ENCODE measurements around the gene BMS1. TPM values are rescaled to one million over a fixed set of nuclear protein-coding genes. Genes with fewer than 3 reads are reported as not detected.

Gene BMS1
- total and polyA plus RNA-seq, 2 of the 8 experiments (the other 6 are each of a cell fraction or from before 2014, with no cell fraction given): 3.7 to 34.6 TPM

DNA sequence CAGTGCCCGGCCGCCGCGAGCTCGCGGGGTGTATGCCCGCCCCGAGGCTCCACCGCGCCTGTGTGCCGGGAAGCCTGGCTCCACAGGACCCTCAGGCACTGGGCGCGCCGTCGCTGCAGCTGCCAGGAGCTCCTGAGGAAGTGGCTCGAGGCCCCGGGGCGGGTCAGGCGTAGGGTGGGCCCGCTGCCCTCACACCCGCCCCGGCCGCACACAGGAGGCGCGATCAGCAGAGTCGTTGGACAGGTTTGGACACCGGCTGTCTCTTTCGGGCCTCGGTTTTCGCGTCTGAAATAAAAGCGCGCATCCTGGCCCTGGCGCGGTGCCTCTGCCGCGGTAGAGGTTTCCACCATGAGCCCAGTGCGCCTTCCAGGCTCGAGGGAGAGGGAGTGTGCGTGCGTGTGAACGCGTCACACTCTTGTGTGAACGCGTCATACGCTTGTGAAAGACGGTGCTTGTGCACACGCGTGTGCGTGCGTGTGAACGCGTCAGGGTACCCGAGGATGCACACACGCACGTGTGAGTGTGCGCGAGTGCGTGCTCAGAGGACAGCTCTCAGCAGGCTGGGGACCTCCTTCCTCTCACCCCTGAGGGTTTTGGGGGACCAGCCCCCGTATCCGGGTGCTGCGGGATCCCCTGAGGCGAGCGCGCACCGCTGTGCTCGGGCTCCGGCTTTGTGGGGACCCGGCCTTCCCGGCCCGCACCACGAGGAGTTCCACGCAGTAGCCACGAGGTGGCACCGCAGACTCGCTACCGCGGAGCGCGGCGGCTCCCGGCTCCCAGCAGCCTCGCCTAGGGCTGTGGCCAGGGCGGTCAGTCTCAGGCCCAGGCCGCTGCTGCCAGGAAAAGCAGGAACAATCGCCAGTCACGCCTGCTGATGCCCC is 83.8 kb downstream of the BMS1 start:
- Histone ChIP-seq H2AFZ (ENCODE audit: low read length) (0 out of 2 replicates have a peak overlapping the region, but pooled peaks have one; percentile 35), H3K56ac (replicated peaks; ENCODE audit: insufficient read length, low read depth, low read length) (no peak overlapping the region), H3K23me2 (ENCODE audit: low read depth, low read length) (0 out of 2 replicates have a peak, but pooled peaks cover 3% of the 10 kb centered on the region), H2AK5ac (ENCODE audit: low read depth, low read length) (0 out of 2 replicates have a peak overlapping the region, but pooled peaks have one; percentile 41), H2BK15ac (ENCODE audit: low read length) (peak overlapping the region; percentile 46; the same call in 1 of the 2 replicates), H3K4ac (replicated peaks; ENCODE audit: insufficient read length, low read depth, low read length) (no peak overlapping the region), H3K9ac (replicated peaks in 1 of 4; ENCODE audit: extremely low read depth in 1 of 4, low read depth in 3 of 4, low read length in 3 of 4) (no peak overlapping the region), H3K23ac (ENCODE audit: insufficient read length) (no peak overlapping the region), H3K4me3 (ENCODE audit: extremely low read depth in 1 of 4, insufficient read depth in 2 of 4, low read depth in 3 of 4, low read length in 4 of 4) (peak overlapping the region; percentile 8 to 48 (median 16); a peak in 5 of 8 replicates), H3K27me3 (replicated peaks in 1 of 4; ENCODE audit: control insufficient read depth in 3 of 4, extremely low read depth in 1 of 4, insufficient read depth in 3 of 4, low read length in 3 of 4) (peaks cover 0 to 17% (median 12%) of the 10 kb centered on the region in 4 experiments; a peak in 4 of 7 replicates), H3K9me3 (ENCODE audit: insufficient read depth in 2 of 2, low read depth in 1 of 2, low read length in 1 of 2) (no peaks in the 10 kb centered on the region), H3K36me3 (ENCODE audit: control insufficient read depth in 2 of 4, insufficient read depth in 4 of 4, low read length in 3 of 4) (no peaks in the 10 kb centered on the region), H3K14ac (ENCODE audit: insufficient read length) (no peak overlapping the region), H3K79me1 (ENCODE audit: low read depth, low read length) (no peaks in the 10 kb centered on the region), H3K4me2 (ENCODE audit: insufficient read depth in 1 of 2, low read depth in 2 of 2, low read length in 2 of 2) (peak overlapping the region; percentile 62 to 71), H4K91ac (replicated peaks; ENCODE audit: insufficient read length, low read length) (no peak overlapping the region), H4K8ac (ENCODE audit: extremely low read depth, insufficient read depth, low read length) (no peak overlapping the region), H3K4me1 (replicated peaks in 1 of 4; ENCODE audit: control insufficient read depth in 3 of 4, insufficient read depth in 4 of 4, low read length in 3 of 4) (peaks cover 0 to 2% (median under 1%) of the 10 kb centered on the region in 4 experiments; a peak in 2 of 7 replicates), H2BK12ac (ENCODE audit: low read depth, low read length) (peak overlapping the region; percentile 98; the same call in 1 of the 2 replicates), H2BK20ac (ENCODE audit: low read length) (no peak overlapping the region), H3K18ac (ENCODE audit: extremely low read depth, low read length) (no peak overlapping the region; the same call in 1 of the 2 replicates), H3K27ac (ENCODE audit: low read depth, low read length) (no peak overlapping the region), H2BK5ac (ENCODE audit: low read depth, low read length) (0 out of 2 replicates have a peak overlapping the region, but pooled peaks have one; percentile 15), H4K5ac (ENCODE audit: insufficient read length, low read depth, low read length) (no peak overlapping the region), H2BK120ac (replicated peaks; ENCODE audit: low read depth, low read length) (no peak overlapping the region), H3K79me2 (ENCODE audit: control insufficient read depth in 1 of 2, insufficient read depth in 2 of 2, low read length in 2 of 2) (no peaks in the 10 kb centered on the region), H4K20me1 (replicated peaks in 1 of 2; ENCODE audit: control insufficient read depth in 1 of 2, insufficient read depth in 2 of 2, low read length in 2 of 2) (no peaks in the 10 kb centered on the region)
- ChIA-PET POLR2A (ENCODE audit: partially characterized antibody) (no interaction called here), CTCF (ENCODE audit: partially characterized antibody) (interaction anchor here (0.7 to 8.7 kb wide), 31 partner anchors 17 to 336 kb away, joined by 3 to 97 read pairs (median 3); partner anchors contain the start of gene RET)
- WGBS, 2 experiments (ENCODE audit: extremely low coverage in 1 of 2, insufficient coverage in 1 of 2, insufficient read length in 1 of 2, insufficient replicate concordance in 2 of 2, low coverage in 1 of 2, low lambda C conversion rate in 2 of 2, missing lambda C conversion rate in 1 of 2): 29% methylated on average over 73 of the region's 87 CpGs; no CpG with 5 or more reads in 1 of the 2 experiments
- DNase-seq (ENCODE audit: low read depth in 1 of 2, low spot score in 2 of 2): peak; percentile 59 to 90
- FAIRE-seq: no peak
- TF ChIP-seq NRF1 (IDR thresholded peaks at IDR 0.05; ENCODE audit: low read depth, low read length) (no peak), JUND (IDR thresholded peaks at IDR 0.05; ENCODE audit: low read length) (no peak), POLR2AphosphoS5 (IDR thresholded peaks at IDR 0.05; ENCODE audit: low read depth, low read length) (no peak), EGR1 (IDR thresholded peaks at IDR 0.05; ENCODE audit: borderline replicate concordance, low read depth, low read length) (no peak), CBX8 (IDR thresholded peaks at IDR 0.05; ENCODE audit: borderline replicate concordance, low read depth, low read length) (no peak), CHD2 (IDR thresholded peaks at IDR 0.05; ENCODE audit: low read length) (no peak), POLR2A (IDR thresholded peaks at IDR 0.05; ENCODE audit: control extremely low read depth in 1 of 2, low read depth in 2 of 2, low read length in 2 of 2) (no peak), HDAC6 (IDR thresholded peaks at IDR 0.05; ENCODE audit: low read depth, low read length) (no peak)
- TF ChIP-seq, protein P1, sequence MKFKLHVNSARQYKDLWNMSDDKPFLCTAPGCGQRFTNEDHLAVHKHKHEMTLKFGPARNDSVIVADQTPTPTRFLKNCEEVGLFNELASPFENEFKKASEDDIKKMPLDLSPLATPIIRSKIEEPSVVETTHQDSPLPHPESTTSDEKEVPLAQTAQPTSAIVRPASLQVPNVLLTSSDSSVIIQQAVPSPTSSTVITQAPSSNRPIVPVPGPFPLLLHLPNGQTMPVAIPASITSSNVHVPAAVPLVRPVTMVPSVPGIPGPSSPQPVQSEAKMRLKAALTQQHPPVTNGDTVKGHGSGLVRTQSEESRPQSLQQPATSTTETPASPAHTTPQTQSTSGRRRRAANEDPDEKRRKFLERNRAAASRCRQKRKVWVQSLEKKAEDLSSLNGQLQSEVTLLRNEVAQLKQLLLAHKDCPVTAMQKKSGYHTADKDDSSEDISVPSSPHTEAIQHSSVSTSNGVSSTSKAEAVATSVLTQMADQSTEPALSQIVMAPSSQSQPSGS (IDR thresholded peaks at IDR 0.05; ENCODE audit: low read length): no peak
